ENCODE measurements around the gene NT5C1A.

NT5C1A gene

GRCh38 chr1:39689214-39689613 is 17.3 kb upstream of the NT5C1A start:
- no peak for DNase-seq

DNA sequence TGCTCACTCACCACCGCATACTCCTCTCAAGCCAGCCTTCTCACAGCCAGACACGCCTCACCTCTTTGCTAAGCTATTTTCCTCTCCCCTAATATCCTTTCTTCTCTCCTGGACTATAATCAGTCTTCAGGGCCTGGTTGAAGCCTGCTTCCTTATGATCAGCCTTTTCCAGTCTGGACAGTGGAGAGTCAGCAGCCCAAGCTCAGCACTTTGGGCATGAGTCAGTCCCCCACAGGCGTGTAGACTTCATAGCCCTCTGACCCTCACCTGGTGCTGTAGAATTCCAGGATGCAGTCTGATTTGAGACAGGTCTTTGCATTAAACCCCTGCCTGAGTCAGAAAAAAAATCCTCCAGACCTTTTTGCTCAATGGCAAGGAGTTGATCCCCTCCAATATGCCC is 16.8 kb upstream of the NT5C1A start:
- no peak for DNase-seq

DNA sequence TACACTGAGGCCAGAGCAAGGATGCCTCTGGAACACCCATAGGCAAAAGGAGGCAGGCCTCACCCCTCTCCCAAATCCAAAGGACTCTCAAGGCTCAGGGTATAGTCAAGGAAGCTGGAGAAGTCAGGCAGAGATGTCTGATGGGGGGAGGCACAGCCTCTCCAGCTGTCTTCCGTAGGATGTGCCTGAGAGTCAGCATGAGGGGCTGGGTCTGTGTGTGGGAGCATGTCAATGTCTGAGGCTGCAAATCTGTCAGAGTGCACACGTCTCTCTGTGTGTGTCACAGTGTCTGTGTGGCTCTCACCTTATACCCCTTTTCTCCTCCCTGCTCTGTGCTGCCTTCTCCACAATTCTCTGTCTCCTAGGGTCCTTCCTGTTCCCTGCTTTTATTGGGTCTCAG is 15.3 kb upstream of the NT5C1A start:
- DNase-seq: no peak

DNA sequence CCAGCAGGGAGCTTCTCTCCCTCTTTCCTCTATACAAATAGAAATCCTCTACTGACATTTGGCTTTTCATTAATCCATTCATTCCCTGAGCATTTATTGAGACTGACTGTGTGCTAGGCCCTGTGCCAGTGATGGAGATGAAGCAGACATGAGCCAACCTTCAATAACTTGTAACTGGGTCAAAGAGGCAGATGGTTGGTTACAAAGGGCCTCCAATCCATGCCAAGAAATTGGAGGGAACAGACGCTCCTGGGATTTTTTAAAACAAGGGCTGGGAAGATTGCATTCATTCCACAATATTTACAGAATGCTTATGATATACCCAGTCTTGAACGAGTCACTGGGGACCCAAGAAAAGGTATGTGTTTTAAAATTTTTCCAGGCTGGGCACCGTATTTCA is 13.2 kb upstream of the NT5C1A start:
- DNase-seq: no peak

- no peak for DNase-seq
These were observed 12.4 kb upstream of the NT5C1A start for GRCh38 chr1:39684313-39684664.

DNA sequence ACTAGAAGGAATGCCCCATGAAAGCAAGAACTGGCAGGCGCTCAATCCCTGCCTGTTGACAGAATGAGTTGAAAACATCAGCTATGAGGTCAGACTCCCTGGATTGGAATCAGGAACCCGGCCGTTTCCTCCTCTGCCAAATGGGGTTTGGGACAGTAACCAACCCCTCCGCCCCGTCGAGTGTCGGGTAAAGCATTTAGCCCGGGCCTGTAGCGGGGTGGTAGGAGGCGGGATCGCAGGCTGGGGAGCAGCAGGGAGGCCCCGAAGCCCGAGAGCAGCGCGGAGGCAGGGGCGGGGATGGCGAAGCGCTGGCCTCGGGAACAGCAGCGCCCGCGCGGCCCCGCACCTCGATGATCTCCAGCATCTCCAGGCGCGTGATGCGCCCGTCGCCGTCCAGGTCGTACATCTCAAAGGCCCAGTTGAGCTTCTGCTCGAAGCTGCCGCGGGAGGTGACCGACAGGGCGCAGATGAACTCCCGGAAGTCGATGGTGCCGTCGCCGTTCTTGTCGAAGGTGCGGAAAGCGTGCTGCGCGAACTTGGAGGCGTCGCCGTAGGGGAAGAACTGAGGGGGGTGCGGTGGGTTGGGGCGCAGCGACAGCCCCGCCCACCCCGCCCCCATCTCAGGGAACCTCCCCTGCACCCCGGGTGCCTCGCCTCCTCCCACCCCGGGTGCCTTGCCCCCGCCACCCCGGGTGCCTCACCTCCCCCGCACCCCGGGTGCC is 11.8 kb upstream of the NT5C1A start:
- no peak for DNase-seq

DNA sequence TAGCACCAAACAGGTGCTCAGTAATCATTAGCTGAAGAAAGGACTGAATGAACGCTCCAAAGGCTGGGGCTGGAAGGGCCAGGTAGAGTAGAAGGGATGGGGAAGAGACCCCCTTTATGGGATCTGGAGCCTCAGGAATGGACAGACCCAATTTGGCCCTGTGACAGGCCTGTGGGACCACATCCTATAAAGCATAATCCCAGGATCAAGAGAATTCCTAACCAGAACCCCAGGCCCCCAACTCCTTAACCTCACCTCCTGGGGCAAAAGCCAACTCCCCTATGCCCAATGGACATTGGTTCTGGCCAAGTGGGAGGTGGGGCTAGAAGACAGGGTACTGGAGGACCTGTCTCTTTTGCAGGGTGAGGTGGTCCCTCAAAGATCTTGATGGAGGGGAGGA is 10.1 kb upstream of the NT5C1A start:
- DNase-seq: no peak

GRCh38 chr1:39681294-39681693 is 9.4 kb upstream of the NT5C1A start:
- no peak for DNase-seq

GRCh38 chr1:39680751-39681150 is 8.8 kb upstream of the NT5C1A start:
- peak; percentile 1 for DNase-seq

DNA sequence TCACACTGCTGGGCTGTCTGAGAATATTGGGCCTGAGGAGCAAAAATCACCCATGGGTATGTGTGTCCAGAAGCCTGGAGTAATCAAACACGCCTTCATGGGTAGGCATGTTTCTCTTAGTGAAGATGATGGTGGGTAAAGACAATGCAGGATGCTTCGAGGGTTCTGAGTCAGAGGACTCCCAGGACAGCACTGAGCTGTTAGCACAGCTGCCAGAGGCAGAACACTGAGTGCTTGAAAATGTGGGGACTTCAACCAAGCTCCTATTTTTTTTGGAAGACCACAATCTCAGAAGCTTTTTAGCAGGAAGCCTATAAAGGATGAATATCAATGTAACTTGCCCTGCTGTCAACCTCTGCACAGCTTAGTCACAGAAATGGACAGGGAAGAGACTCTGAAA is 7.9 kb upstream of the NT5C1A start:
- no peak for DNase-seq

GRCh38 chr1:39678889-39679288 is 7.0 kb upstream of the NT5C1A start:
- no peak for DNase-seq

GRCh38 chr1:39677645-39678044 is 5.7 kb upstream of the NT5C1A start:
- DNase-seq: no peak

DNA sequence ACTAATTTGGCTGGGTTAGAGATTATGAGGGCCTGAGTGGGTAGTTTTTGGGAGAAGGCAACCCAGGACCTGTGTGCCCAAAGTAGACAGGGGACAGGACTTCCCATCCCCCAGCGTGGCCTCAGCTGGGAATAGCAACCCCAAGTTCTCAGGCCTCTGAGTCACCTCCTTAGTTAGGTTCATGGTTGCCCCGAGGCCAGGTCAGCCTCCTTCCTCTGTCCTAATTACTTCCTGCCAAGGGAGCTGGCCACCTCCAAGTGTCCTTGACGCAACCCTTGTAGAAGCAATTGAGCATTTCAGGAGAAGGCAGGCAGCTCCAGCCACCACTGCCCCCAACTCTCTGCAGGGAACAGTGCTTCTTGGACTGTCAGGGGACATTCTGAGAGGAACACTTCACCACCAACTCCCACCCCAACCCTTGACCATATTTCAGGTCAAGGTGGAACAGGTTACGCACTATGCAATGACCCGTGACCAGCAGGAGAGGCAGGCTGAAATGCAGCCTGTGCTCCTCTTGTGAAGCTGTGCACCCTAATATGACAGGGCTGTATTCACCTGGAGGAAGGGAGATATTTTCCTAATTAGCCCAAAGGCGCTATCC is 5.1 kb upstream of the NT5C1A start:
- no peak for DNase-seq

- DNase-seq: peak; percentile 23
These were observed 3.3 kb upstream of the NT5C1A start for GRCh38 chr1:39675220-39675619.

DNA sequence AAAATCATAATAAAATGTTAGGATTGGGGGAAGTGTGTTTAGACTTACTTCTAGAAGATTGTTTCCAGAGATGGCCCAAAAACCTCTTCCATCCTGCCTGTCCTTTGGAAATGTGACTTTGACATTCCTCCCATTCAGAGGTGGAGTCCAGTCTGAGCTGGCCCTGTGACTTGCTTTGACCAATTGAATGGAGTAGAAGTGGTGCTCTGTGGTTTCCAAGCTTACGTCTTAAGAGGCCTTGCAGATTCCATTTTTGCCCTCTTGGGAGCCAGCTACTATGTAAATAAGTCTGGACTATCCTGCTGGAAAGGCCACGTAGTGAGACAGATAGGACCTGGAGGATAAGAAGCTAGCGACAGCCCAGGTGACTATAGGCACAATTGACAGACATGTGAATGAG is 1.3 kb upstream of the NT5C1A start:
- no peak for DNase-seq

GRCh38 chr1:39672551-39672947 is 642 bp upstream of the NT5C1A start:
- DNase-seq: no peak

DNA sequence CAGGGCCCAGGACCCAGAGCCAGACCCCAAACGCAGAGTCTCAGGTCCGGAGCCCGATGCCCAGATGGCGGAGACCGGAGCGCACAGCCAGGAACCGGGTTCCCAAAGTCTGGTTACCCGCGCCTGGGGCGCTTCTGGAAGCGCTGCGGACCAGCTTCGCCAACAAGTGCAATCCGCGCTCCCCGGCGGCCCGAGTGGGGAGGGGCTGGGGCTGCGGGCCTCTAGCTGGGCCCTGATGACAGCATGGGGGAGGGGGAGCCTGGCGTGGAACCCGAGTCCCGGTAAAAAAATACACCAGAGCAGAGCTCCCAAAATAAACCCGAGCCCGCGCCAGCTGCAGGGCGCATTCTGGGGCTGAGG is 494 bp downstream of the NT5C1A start:
- DNase-seq: peak; percentile 3

- no peak for DNase-seq
These were observed 1.2 kb downstream of the NT5C1A start for GRCh38 chr1:39670689-39671088.

- no peak for DNase-seq
These were observed 3.0 kb downstream of the NT5C1A start for GRCh38 chr1:39668894-39669293.

DNA sequence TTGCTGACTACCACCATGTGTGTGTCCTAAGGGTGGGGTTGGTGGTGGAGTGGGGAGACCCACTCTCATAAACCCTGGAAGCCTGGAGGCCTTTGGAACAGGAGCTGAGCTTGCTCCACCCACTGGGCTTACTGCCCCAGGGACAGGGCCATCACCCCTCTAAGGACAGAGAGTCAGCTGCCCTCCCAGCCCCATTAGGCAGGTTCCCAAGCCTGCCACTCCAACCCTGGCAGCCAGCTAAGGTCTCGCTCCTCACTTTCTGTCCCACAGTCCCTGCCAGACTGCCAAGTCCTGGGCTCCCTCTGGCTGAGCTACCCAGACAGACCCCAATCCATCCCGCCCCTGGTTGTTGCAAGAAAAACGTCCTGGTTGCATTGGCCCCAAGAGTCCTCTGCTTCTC is 3.8 kb downstream of the NT5C1A start:
- DNase-seq: no peak

GRCh38 chr1:39666772-39667171 is 5.1 kb downstream of the NT5C1A start:
- DNase-seq: no peak

DNA sequence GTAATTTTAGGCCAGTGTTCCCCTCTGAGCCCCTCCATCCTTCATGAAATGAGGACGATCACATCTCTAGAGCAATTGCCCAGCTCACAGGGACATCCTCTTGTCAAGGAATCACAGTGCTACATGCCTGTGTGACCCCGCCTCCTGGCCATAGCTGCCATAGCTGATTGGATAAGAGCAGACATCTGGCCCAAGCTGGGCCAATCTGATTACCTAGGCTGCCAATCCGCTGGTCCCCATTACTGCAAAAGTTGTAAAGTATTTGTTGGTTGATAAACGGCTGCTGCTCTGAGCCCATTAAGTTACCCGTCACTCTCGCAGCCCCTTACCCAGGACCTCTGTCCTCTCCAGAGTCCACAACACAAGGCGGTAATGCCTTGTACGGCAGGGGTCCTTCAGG is 8.3 kb downstream of the NT5C1A start:
- no peak for DNase-seq

DNA sequence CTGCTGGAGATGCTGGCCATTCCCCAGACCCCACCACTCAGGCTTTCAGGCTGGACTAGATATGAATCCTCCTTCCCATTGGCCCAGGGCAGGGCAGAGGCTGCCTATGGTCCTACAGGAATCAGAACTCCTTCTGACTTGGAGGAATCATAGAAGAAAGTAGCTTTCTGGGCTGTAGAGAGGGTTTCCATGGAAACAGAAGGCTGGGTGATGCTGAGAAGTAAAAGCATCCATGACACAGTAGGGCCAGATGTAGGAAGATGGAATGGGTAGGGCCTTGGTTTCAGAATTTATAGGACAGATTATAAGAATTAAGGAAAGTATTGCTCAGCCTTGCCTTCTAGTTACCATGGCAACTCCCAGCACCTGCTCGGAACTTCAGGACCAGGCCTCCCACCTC is 9.0 kb downstream of the NT5C1A start:
- DNase-seq: no peak

DNA sequence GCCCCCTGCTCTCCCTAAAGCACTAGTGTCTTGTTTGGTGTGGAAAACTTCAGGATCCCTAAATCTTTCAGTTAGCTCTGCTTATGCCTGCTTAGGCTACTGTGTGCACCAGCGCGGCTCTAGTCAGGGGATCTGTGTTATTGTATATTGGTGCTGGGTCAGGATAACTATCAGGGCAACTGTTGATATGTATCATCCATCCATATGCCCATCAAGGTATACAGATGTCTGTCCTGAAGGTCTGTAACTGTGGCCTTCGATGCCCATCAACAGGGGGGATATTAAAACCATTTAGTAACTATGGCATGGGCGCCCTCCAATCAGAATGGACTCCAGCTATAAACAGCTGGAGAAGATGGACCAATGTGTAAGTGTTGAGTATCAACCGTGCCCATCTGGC is 12.4 kb downstream of the NT5C1A start:
- DNase-seq: no peak

GRCh38 chr1:39659110-39659509 is 12.8 kb downstream of the NT5C1A start:
- DNase-seq: no peak
